Fibroblast of gingiva (primary cell): ENCODE data around the gene NAIF1.
A peak's percentile ranks its signal among the peaks of the same experiment; 100 is the strongest.
"Not testable (repeated sequence)": the region's sequence is repeated elsewhere in the genome, so short reads cannot be mapped to it uniquely, and the experiment has no call there.

Experiments
- DNase-seq: peaks from one replicate; pipeline ENCODE4 v3.0.0-alpha.2; 2011; ENCODE audit warnings: low read depth

The NAIF1 gene, protein sequence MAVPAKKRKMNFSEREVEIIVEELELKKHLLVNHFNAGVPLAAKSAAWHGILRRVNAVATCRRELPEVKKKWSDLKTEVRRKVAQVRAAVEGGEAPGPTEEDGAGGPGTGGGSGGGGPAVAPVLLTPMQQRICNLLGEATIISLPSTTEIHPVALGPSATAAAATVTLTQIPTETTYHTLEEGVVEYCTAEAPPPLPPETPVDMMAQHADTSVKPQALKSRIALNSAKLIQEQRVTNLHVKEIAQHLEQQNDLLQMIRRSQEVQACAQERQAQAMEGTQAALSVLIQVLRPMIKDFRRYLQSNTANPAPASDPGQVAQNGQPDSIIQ

DNA sequence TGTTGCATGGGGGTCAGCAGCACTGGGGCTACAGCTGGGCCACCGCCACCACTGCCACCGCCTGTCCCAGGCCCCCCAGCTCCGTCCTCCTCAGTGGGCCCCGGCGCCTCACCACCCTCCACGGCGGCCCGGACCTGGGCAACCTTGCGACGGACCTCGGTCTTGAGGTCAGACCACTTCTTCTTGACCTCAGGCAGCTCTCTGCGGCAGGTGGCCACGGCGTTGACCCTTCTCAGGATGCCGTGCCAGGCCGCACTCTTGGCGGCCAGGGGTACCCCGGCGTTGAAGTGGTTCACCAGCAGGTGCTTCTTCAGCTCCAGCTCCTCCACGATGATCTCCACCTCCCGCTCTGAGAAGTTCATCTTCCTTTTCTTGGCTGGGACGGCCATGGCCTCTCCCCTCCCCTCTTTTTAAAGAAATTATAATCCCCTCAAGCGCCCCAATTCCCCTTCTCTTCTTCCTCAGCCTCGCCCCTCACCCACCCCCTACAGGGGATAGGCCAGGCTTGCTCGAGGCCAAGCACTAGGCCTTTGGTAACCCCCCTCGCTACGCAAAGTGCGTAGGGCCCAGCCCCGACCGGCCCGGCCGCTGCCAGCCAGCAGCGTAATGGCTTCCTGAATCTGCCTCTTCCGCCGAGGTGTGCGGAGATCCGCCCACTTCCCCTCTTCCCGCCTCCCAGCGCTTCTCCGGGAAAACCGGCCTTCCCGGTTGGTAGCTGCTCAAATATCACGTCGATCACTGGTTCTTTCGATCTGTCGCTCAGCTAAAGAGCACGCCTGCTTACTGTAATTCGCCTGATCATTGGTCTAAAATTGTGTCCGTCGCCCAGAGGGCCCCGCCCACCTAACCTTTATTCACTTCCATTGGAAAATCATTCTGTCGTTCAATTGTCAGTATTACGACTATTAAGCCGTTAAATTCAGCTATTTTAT, at the start of gene NAIF1:
Gene NAIF1 (minus strand): TSS at position 608 of the 932 bp plus-strand sequence. CDS start 219 bp downstream, at position 389.
- DNase-seq = peak; percentile 100

DNA sequence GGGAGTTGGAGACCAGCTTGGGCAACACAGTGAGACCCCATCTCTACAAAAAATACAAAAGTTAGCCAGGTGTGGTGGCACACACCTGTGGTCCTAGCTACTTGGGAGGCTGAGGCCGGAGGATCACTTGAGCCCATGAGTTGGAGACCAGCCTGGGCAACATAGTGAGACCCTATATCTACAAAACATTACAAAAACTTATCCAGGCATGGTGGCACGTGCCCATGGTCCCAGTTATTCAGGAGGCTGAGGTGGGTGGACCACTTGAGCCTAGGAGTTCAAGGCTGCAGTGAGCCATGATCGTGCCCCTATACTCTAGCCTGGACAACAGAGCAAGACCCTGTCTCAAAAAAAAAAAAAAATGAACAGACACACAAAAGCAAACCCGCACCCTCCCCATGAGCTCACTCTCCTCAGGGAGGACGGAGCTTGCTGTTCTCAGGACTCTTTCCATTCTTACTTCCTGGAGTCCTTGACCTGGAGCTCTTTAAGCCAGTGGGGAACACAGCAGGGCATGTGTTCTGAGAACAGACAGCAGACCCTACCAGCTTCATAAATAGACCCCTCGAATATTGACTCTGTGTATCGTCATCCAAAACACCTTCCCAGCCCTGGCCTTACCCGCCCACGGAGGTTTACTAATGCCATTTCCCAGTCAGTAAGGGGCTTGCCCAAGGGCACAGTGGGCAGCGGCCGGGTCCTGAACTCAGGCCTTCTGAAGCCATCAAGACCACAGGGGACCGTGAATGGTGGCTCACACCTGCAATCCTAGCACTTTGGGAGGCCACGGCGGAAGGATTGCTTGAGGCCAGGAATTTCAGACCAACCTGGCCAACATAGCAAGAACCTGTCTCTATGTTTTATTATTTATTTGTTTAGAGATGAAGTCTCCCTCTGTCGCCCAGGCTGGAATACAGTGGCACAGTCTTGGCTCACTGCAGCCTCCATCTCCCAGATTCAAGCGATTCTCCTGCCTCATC, 49.3 kb upstream of the NAIF1 start:
- DNase-seq = no peak

DNA sequence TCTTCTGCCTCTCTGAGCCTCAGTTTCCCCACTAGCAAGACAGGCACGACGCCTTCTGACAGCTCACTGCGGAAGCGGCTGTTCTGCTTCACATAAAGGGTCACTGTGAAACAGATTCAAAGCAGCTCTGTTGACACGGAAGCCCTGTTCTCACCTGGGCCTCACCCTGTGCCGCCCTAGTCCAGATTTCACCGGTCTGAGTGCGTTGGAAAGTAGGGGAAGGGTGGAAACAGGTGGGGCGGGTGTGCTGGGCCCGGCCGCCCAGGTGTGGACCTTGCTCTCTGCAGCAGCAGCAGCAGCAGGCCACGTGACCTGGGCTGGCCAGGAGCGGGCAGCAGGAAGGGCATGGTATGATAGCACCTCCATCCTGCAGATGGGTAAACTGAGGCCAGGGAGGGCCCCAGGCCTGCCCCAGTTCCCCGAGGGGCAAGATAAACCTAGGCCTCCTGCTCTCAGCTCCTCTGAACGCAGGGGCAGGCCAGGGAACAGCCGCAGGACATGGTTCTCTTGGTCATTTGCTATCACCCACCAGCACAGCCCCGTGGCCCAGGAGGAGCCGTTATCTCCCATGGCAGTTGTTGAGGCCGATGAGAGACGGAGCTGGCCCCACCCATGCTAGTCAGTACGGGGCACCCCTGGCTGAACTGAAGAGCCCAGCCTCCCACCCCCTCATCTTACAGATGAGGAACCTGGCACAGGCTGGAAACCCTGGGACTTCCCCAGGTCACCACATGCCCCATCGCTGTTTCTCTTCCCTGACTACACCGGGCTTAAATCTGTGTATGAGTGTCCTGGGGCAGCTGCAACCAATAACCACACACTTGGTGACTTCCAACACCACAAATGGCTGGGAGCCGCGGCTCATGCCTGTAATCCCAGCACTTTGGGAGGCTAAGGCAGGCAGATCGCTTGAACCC, 48.3 kb upstream of the NAIF1 start:
- DNase-seq = no peak

DNA sequence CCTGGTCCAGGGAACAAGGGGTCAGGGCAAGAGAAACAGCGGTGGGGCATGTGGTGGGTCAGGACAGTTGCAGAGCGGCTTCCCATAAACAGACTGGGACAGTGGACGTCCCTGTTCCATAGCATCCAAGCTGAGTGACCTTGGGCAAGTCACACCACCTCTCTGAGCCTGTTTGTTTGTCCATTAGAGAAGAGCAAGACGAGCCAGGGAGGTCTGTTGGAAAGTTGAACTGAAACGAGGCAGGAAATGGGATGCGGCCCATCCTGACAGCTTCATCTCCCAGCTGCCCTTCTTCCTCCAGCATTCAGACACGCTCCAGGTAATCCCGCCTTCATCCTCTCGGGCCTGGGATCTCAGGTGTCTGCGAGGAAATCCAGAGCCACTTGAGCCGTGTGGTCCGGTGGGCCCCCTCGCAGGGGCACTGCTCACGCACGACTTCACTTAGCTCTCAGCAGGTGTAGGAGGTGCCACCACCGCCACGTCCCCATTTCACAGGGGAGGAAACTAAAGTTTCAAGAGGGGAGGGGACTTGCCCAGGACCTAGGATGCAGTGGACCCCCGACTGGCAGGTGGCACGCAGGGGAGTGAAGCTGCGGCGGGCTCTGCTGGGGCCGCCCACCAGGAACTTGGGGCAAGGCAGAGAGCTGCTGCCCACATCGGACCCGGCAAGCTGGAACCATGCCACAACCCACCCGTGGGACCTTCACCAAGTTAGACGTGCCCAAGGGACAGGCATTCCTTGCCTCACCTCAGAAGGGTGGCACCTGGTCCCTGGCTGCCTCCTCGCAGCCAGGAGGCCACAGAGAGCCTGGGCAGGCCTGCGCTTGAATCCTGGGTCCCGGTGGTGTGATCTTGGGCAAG, 47.4 kb upstream of the NAIF1 start:
- DNase-seq = no peak

DNA sequence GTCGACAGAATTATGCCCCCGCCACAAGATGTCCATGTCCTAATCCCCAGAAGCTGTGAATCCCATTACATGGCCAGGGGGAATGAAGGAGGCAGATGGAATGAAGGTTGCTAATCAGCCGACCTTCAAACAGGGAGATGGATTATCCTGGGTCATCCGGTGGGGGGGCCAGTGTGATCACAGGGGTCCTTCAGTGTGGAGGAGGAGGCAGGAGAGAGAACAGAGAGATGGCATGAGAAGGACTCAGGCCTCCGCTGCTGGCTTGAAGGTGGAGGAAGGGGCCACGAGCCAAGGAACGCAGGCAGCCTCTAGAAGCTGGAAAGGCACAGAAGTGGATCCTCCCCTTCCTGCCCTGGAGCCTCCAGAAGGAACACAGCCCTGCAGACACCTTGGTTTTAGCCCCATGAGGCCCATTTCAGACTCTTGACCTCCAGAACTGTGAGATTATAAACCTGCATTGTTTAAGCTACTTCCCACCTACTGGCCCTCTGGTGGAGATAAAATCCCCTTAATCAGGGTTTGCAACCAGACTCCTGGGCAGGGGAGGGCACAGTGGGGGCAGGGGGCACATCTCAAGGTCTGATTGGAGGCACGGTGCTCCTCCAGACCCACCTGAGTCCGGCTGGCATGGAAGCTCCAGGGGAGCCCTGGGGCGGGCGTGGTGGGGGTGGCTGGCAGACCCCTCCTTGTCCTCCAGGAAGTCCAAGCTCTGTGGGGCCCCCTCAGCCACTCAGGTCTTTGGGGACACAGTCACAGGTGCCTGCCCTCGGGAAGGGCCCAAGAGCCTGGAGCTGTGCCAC, 46.6 kb upstream of the NAIF1 start:
- DNase-seq = no peak

DNA sequence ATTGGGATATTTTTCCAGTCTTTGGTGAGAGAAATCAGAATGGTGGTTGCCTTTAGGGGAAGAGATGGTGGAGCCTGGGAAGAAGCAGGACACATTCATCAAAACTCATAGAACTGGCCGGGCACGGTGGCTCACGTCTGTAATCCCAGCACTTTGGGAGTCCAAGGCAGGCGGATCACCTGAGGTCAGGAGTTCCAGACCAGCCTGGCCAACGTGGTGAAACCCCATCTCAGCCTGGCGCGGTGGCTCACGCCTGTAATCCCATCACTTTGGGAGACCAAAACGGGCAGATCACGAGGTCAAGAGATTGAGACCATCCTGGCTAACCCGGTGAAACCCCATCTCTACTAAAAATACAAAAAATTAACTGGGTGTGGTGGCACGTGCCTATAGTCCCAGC, 44.6 kb upstream of the NAIF1 start:
- DNase-seq = not testable (repeated sequence)

DNA sequence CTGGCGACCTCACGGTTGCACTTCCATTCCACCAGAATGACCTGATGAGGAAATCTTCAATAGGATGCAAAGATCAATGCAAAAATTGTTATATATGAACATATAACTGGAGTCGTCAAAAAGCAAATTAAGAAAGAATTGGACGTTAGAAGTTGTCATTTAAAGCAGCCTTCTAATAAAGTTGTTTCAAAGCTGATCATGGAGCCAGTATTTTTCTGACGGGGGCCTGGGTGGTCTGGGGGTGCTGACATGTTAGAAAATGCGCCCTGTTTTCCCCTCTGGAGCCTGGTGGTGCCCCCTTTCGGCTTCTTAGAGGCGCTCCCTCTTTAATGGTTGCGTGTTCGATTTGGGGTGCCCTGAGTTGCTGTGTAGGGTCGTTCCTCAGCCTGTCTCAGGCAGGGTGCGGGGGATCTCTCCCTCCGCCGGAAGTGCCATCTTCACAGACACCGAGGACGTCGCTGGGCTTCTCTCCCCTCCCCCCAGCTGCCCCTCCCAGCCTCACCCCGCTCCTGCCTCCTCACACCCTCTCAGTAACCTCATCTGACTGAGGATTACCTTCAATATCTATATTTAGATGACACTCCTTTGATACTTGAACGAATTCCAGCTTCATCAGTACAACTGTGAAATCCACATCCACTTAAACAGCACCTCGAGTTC, 42.1 kb upstream of the NAIF1 start:
- no peak for DNase-seq

DNA sequence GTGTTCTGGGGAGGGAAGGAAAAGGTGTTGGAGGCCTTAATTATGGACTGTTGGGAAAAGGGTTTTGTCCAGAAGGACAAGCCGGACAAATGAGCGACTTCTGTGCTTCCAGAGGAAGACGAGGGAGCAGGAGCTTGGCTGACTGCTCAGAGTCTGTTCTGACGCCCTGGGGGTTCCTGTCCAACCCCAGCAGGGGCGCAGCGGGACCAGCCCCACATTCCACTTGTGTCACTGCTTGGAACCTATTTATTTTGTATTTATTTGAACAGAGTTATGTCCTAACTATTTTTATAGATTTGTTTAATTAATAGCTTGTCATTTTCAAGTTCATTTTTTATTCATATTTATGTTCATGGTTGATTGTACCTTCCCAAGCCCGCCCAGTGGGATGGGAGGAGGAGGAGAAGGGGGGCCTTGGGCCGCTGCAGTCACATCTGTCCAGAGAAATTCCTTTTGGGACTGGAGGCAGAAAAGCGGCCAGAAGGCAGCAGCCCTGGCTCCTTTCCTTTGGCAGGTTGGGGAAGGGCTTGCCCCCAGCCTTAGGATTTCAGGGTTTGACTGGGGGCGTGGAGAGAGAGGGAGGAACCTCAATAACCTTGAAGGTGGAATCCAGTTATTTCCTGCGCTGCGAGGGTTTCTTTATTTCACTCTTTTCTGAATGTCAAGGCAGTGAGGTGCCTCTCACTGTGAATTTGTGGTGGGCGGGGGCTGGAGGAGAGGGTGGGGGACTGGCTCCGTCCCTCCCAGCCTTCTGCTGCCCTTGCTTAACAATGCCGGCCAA, 41.3 kb upstream of the NAIF1 start:
- no peak for DNase-seq

DNA sequence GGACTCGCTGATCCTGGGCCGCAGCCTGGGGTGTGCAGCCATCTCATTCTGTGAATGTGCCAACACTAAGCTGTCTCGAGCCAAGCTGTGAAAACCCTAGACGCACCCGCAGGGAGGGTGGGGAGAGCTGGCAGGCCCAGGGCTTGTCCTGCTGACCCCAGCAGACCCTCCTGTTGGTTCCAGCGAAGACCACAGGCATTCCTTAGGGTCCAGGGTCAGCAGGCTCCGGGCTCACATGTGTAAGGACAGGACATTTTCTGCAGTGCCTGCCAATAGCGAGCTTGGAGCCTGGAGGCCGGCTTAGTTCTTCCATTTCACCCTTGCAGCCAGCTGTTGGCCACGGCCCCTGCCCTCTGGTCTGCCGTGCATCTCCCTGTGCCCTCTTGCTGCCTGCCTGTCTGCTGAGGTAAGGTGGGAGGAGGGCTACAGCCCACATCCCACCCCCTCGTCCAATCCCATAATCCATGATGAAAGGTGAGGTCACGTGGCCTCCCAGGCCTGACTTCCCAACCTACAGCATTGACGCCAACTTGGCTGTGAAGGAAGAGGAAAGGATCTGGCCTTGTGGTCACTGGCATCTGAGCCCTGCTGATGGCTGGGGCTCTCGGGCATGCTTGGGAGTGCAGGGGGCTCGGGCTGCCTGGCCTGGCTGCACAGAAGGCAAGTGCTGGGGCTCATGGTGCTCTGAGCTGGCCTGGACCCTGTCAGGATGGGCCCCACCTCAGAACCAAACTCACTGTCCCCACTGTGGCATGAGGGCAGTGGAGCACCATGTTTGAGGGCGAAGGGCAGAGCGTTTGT, 40.5 kb upstream of the NAIF1 start:
- DNase-seq = no peak

DNA sequence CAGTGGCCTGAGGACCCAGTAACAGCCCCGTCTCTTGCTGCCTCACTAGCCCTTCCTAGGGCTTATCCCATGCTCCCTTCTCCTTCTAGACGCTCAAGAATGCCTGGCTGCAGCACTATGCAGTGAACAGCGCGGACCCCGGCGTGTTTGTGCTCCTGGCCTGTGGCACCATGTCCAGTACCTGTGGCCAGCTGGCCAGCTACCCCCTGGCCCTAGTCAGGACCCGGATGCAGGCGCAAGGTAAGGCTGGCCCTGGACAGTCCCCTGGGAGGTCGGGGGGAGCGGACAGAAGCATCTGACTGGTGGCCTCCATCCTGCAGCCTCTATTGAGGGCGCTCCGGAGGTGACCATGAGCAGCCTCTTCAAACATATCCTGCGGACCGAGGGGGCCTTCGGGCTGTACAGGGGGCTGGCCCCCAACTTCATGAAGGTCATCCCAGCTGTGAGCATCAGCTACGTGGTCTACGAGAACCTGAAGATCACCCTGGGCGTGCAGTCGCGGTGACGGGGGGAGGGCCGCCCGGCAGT, 39.9 kb upstream of the NAIF1 start:
- no peak for DNase-seq

DNA sequence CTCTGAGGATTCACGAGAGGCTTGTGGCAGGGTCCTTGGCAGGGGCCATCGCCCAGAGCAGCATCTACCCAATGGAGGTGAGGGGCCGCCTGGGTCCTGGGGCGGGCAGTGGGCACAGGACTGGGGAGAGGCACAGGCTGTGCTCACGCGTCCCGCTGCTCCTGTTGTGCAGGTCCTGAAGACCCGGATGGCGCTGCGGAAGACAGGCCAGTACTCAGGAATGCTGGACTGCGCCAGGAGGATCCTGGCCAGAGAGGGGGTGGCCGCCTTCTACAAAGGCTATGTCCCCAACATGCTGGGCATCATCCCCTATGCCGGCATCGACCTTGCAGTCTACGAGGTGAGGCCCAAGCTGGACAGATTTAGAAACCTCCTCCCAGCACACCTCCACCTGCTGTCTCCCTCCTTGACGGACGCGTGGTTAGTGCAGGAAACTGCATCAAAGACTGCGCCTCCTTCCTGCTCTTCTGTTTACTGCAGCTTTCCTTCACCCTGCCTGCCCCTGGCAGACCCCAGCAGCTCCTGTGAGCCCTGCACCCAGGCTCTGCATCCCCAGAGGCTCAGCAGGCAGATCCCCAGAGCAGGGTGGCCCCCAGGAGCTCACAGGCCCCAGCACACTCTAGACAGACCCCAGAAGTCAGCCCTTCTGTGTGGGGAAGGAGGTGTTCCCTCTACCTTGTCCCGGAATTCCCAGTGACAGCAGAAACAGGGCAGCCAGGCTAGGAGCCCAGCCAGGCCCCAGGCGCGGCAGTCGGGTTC, 39.2 kb upstream of the NAIF1 start:
- DNase-seq = no peak

DNA sequence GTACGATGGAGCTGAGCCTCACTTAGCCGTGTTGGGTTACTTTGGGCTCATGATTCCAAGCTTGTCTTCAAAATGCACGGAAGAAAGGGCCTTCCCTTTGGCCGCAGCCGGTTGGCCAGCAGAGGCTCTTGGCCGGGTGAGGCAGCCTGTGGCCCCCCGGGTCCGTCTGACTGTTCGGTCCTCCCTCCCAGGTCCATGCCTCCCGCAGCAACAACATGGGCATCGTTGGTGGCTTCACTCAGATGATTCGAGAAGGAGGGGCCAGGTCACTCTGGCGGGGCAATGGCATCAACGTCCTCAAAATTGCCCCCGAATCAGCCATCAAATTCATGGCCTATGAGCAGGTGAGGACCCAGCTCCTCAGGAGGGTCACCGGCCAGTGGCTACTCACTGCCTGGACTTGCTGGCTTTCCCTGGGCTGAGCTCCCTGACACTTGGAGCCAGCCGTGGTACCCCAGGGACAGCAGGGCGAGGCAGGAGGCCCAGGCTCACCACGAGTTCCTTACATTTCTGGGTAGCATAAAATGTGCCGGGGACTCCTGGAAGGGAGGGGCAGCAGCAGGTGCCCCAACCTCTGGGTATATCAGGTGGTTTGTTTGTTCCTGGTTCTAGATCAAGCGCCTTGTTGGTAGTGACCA, 38.5 kb upstream of the NAIF1 start:
- no peak for DNase-seq

DNA sequence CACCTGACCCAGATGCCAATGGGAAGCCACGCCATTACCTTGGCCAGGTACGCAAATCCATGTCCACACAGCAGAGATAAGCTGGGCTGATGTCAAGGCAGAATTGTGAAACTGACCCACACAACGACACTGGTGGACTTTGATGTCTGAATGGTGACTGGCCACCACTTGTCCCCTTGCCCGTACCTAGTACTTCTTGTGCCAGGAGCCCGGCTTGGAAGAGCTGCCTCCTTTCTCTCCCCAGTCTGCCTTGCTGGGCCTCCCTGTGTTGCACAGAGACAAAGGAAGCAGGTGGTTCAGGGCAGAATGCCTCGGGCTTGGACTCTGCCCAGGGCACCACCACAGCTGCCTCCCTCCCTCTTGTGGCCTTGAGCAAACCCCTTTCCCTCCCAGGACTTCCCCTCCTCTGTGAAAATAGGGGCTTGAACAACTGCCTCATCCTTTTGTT, 37.1 kb upstream of the NAIF1 start:
- DNase-seq = no peak

DNA sequence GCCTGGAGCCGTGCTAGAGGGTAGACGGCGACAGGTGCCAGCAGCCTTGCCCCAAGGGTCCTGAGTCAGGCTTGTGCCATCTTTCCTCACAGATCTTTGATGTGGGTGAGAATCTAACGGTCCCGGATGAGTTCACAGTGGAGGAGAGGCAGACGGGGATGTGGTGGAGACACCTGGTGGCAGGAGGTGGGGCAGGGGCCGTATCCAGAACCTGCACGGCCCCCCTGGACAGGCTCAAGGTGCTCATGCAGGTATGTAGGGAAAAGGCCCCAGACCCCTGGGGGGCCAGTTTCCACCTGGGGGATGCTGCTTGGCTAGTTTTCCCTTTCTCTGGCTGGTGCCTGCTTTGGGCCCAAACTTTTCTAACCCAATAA, 36.5 kb upstream of the NAIF1 start:
- DNase-seq = no peak

DNA sequence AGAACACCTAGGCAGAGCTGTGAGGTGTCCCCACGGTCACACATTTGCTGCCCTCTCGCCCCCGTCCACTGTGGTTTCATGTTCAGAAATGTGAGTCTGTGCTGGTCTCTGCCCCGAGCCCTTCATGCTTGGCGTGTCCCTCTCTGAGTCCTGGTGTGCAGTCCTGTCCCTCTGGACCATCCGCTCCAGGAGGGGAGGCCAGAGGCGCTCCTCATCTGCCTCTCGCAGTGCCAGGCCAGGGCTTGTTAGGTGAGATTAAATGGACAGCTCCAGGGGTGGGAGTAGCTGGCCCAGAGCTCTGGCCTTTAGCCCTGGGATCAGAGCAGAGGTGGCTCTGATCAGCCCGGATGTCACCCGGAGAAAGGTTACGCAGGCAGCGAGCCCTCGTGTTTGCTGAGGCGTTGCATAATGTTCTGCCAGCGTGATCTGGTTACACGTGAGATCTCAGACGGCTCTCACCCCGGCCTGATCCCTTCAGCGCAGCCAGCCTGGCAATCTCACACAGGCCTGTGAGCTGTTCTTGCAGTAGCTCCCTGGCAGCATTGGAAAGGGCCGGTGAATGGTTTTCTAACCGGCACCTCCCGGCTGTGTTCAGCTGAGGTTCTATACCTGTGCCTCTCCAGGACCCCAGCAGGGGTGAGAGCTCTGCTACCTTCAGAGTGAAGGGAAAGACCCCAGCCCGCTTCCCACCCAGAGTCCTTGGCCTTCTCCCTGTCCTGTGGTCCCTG, 35.9 kb upstream of the NAIF1 start:
- DNase-seq = no peak
